ENCODE measurements around the gene PIAS1.

The PIAS1 gene

GRCh38 chr15:68018797-68019444 is 35.2 kb upstream of the PIAS1 start:
- no peak for TF ChIP-seq CTCF (IDR thresholded peaks at IDR 0.05; ENCODE audit: control insufficient read depth, extremely low read depth, insufficient read depth)
- no peak for DNase-seq (ENCODE audit: low read depth)
- H3K4me3 ChIP-seq (ENCODE audit: low read depth, low read length) = no peak overlapping the region

- no peak for DNase-seq (ENCODE audit: low read depth)
- H3K4me3 ChIP-seq (ENCODE audit: low read depth, low read length) = no peak overlapping the region
- TF ChIP-seq CTCF (IDR thresholded peaks at IDR 0.05; ENCODE audit: control insufficient read depth, extremely low read depth, insufficient read depth) = no peak
These were observed 34.1 kb upstream of the PIAS1 start for GRCh38 chr15:68019814-68020525.

- H3K4me3 ChIP-seq (ENCODE audit: low read depth, low read length) = no peak overlapping the region
- no peak for TF ChIP-seq CTCF (IDR thresholded peaks at IDR 0.05; ENCODE audit: control insufficient read depth, extremely low read depth, insufficient read depth)
- no peak for DNase-seq (ENCODE audit: low read depth)
These were observed 33.4 kb upstream of the PIAS1 start for GRCh38 chr15:68020685-68021084.

- no peak overlapping the region for H3K4me3 ChIP-seq (ENCODE audit: low read depth, low read length)
- DNase-seq (ENCODE audit: low read depth) = peak; percentile 59
- TF ChIP-seq CTCF (IDR thresholded peaks at IDR 0.05; ENCODE audit: control insufficient read depth, extremely low read depth, insufficient read depth) = no peak
These were observed 32.1 kb upstream of the PIAS1 start for GRCh38 chr15:68022061-68022460.

GRCh38 chr15:68023307-68024101 is 30.6 kb upstream of the PIAS1 start:
- no peak for DNase-seq (ENCODE audit: low read depth)
- no peak for TF ChIP-seq CTCF (IDR thresholded peaks at IDR 0.05; ENCODE audit: control insufficient read depth, extremely low read depth, insufficient read depth)

GRCh38 chr15:68025835-68026424 is 28.2 kb upstream of the PIAS1 start:
- no peak for TF ChIP-seq CTCF (IDR thresholded peaks at IDR 0.05; ENCODE audit: control insufficient read depth, extremely low read depth, insufficient read depth)
- DNase-seq (ENCODE audit: low read depth) = no peak
- no peak overlapping the region for H3K4me3 ChIP-seq (ENCODE audit: low read depth, low read length)

More at GRCh38 chr15:68023307-68024101, 30.6 kb upstream of the PIAS1 start:
- H3K4me3 ChIP-seq (ENCODE audit: low read depth, low read length) = no peak overlapping the region

Measured in LNCaP clone FGC (cell line).